Measurements from ENCODE around the gene NTRK1. TPM values are rescaled to one million over a fixed set of nuclear protein-coding genes. Genes with fewer than 3 reads are reported as not detected.
A peak's percentile ranks its signal among the peaks of the same experiment; 100 is the strongest.

NTRK1 gene
- total RNA-seq (2014; rRNA removed; shearing (Covaris generic)), result 5.5 and 6.0 TPM in 2 replicates
- 15.9 and 19.0 TPM in 2 replicates for polyA plus RNA-seq (2014; cell fraction: nucleus; rRNA removed)

DNA sequence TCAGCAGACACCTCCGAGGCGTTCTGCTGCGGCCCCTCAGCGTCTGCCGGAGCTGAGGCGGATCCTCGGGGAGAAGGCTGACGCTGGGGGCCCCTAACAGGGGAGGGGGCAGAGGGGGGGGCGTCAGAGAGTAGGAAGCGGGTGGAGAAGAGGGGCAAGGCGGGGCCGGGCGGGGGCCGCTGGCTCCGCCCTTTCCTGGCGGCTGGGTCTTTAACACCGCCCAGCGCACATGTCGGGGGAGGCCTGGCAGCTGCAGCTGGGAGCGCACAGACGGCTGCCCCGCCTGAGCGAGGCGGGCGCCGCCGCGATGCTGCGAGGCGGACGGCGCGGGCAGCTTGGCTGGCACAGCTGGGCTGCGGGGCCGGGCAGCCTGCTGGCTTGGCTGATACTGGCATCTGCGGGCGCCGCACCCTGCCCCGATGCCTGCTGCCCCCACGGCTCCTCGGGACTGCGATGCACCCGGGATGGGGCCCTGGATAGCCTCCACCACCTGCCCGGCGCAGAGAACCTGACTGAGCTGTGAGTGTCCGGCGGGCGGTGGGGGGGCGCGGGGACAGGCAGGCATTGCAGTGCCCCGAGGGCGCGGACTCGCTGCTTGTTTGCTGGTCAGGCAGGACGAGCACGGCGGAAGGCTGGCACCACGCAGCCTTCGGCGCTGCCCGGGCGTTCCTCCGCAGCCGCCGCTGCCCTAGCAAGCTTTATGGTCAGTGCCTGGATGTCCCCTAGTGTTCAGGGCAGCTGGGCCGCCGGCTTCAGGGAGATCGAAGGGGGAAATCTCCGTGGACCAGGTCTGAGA, at the start of gene NTRK1:
TSS of gene NTRK1 (plus strand) at position 238 of the 796 bp plus-strand sequence. CDS start at position 308, 70 bp downstream.
- DNase-seq (ENCODE audit: extremely low read depth, low read depth), result no peak

GRCh38 chr1:156811168-156811567, 49.5 kb upstream of the NTRK1 start:
- DNase-seq (ENCODE audit: extremely low read depth, low read depth), result no peak

- DNase-seq (ENCODE audit: extremely low read depth, low read depth), result no peak
These were observed 48.2 kb upstream of the NTRK1 start for GRCh38 chr1:156812293-156812990.

DNA sequence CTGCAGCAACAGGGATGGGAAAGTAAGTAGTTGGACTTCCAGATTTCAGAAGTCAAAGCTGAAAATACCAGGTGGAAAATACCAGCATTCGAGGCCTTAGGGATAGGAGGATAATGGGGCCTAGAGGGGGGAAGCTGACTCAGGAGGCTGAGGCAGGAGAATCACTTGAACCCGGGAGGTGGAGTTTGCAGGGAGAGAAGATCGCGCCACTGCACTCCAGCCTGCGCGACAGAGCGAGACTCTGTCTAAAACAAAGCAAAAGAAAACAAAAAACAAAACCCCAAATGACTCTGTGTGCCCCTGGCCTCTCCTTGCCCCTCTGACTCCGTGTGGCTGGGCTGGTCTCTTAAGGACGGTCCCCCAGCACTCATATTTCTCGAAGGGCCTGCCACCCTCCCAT, 47.4 kb upstream of the NTRK1 start:
- no peak for DNase-seq (ENCODE audit: extremely low read depth, low read depth)

DNA sequence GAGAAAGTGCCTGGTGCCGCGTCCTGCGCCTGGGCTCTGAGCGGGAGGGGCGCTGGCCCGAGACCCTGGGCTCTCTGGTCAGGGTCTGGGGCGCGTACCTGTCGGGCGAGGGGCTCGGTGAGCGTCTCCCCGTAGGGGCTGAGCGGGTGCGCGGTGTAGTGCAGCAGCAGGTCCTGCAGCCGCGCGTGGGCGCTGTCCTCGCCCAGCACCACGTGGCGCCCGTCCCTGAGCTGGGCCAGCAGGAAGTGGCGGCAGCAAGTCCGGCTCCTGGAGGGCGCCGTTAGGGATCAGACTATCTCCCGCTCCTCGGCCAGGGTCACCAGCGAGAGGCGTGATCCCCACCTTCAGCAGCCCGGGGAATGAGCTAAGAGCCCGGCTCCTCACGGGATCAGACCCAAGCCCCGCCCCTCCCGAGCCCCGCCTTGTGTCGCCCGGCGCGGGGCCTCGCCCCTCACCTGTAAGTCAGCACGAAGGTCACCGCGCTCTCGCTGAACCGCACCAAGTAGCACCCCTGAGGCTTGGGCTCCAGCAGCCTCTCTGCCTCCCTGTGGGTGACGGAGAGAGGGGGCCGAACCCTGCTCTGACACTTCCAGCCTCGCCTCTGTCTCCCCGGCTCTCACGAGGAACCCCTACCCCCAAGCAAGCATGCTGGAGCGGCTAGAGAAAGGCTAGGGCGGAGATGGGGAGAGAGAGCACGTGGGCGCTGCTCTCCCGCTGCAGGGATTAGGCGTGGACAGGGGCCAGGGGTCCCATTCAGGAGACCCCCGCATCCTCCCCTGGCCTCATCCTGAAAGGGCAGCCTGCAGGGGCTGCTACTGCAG, 46.7 kb upstream of the NTRK1 start:
- peak; percentile 58 for DNase-seq (ENCODE audit: extremely low read depth, low read depth)

DNA sequence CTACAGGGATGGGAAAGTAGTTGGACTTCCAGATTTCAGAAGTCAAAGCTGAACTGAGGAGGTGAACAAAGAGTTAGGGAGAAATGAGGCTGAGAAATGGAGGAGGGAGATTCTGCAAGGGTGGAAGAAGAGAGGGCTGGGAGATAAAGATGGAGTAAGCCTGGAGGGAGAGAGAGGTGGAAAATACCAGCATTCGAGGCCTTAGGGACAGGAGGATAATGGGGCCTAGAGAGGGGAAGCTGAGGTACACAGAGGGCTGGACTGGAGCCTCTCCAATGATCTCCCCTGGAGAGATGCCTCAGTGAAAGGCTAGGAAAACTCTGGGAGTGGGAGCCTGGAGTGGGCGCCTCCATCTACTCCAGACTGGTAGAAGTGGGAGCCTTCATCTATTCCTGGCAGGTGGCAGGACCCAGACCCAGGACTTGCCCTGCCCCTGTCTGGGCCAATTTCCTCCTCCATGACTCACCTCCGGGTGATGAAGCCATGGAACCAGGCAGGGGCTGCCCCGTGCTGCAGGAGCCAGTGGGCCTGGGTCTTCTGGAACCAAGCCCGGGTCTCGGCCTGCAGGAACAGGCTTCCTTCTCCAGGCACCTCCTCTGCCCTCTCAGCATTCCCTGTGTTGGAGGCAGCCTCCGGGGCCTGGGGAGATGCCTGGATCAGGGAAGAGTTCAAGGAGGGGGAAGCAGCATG, 45.9 kb upstream of the NTRK1 start:
- DNase-seq (ENCODE audit: extremely low read depth, low read depth), result no peak

GRCh38 chr1:156815307-156815826, 45.3 kb upstream of the NTRK1 start:
- DNase-seq (ENCODE audit: extremely low read depth, low read depth), result peak; percentile 81

GRCh38 chr1:156815961-156816422, 44.7 kb upstream of the NTRK1 start:
- DNase-seq (ENCODE audit: extremely low read depth, low read depth), result no peak

DNA sequence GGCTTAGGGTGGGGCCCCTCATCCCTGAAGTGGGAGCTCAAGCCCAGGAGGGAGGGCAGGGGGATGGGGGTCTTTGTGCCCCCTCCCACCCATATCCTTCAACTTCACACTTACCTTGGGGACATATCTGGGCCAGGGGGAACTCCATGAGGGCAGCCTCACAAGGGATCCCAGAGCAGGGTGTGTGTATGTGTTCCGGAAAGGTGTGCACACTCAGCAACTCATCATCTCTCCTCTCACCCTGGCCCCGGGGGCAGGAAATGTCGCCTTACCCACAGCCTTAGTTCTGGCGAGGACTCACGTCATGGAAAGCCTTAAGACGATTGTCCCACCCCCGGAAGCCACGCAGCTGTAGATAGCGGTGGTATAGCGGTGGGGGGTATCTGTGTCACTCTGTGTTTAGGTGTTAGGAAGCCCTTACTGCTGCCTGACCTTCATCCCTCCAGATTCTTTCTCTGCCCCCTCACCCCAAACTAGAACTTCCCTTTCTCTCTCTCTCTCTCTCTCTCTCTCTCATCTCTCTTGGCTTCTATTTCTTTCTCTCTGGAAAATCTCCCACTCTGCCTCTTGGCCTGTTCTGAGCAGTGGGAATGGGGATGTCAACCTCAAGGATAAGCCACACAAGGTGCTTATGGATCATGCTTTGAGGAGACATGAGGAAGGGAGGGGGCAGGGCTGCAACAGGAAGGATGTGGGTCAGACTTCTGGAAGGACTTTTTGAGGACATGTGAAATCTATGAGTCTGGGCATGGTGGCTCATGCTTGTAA, 43.9 kb upstream of the NTRK1 start, which contains the start of gene SH2D2A:
TSS of gene SH2D2A (minus strand) at position 288 of the 768 bp plus-strand sequence. CDS start at position 148, 140 bp downstream.
- DNase-seq (ENCODE audit: extremely low read depth, low read depth), result peak; percentile 90

DNA sequence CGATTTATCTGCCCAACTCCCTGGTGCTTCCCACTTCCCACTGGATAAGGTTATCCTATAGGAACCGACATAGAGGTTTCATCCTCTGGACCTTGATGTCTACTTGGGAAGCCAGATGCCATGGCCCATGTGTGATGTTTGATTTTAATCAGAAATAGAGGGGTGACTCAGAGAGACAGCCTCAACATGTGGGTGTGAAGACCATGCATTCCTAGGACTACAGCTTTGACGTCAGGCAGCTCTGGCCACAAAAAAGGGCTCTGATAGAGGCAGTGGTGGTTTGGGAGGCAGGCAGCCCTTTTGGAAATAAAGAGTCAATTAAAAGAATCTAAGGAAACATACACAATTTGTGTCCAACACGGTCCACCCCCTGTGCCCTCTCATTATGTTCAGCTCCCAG, 38.9 kb upstream of the NTRK1 start:
- peak; percentile 89 for DNase-seq (ENCODE audit: extremely low read depth, low read depth)

GRCh38 chr1:156822680-156823079, 38.0 kb upstream of the NTRK1 start:
- no peak for DNase-seq (ENCODE audit: extremely low read depth, low read depth)

DNA sequence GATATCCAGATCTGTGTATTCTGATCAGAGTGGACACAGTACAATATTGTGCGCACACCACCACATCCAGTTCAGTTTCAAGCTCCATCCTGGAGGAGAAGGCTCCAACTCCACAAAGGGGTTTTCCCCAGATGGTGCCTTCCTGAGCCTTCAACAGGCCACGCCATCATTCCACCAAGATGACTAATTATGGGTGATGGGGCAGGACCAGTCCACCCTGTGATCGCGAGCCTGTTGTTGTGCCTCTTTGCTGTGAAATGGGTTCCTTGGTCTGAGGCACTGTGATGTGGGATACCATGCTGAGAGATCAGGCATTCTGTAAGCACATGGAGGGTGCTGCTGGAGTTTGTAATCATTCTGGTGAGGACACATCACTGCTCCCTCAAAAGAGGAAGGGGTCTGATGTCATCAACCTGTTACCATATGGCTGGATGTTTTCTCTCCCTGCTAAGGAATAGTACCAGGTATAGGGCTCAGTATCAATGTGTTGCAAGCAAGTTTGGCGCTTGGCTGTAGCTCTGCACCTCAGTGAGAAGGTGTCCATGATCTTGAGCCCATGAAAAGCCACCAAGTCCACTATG, 37.4 kb upstream of the NTRK1 start:
- DNase-seq (ENCODE audit: extremely low read depth, low read depth), result no peak

- DNase-seq (ENCODE audit: extremely low read depth, low read depth), result no peak
These were observed 34.0 kb upstream of the NTRK1 start for GRCh38 chr1:156826630-156827029.

DNA sequence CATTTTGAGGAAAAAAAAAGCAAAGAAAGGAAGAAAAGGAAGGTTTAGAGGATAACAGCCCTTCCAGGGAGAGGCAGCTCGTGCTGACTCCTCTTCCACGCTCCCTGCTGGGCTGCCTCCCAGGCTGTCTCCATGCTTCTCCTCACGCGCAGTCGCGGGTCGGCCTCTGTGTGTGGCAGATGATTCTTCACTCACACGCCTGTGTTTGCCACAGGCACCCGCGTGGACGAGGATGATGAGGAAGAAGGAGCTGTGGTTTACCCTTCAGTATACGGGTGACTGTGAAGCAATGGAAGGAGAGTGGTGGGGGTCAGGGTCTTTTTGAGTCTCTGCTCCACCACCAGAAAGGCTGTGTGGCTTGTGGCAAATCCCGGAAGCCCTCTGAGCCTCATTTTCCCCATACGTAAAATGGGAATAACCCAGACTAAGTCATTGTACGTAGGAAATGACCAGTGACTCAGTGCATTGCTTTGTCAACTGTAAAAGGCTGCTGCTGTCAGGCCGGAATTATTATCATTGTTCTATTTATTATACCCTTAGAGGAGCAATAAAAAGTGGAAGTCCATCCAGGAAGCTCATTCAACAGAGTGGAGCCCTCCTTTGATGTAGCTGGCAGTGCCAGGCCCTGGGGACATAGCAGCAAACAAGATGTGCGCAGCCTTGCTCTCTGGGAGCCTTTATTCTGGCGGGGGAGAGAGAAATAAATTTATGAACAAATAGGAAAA, 32.1 kb upstream of the NTRK1 start:
- DNase-seq (ENCODE audit: extremely low read depth, low read depth), result no peak

DNA sequence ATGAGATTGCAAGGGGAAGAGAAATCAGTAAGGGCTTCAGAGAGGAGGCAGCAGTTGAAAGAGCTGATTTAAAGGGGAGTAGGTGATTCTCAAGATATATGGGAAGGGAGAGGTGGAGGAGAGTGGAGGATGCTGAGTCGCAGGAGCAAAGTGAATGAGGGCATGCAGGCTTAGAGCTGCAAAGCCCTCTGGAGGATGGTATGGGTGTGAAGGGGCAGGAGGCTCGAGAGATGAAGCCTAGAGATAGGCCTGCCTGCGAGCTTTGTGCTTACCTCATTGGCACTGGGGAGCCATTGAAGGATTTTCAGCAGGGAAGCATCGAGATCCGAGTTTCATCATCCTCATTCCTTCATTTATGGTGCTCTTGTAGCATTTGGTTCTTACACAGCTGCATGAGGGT, 28.2 kb upstream of the NTRK1 start:
- no peak for DNase-seq (ENCODE audit: extremely low read depth, low read depth)

- DNase-seq (ENCODE audit: extremely low read depth, low read depth), result no peak
These were observed 27.1 kb upstream of the NTRK1 start for GRCh38 chr1:156833603-156834002.

DNA sequence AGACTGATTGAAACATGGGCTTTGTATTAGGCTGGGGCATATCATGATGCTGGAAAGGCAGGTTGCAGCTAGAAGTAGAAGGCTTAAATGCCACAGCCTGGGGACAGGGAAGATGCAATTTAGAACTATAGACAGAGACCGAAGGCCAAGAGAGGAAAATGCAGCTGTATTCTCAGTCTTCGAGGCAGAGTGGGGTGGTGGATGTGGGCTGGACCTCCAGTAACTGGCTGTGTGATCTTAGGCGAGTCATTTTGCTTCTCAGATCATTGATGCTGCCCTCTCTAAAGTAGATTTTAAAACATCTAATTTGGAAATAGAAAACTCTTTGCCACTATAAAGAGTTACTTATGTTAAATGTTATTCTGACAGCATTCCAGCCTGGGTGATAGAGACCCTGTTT, 26.3 kb upstream of the NTRK1 start:
- no peak for DNase-seq (ENCODE audit: extremely low read depth, low read depth)

- no peak for DNase-seq (ENCODE audit: extremely low read depth, low read depth)
These were observed 24.5 kb upstream of the NTRK1 start for GRCh38 chr1:156836041-156836654.
